Neural crest cell (in vitro differentiated cells): ENCODE measurements around the gene UNC5B. TPM values are rescaled to one million over a fixed set of nuclear protein-coding genes. Genes with fewer than 3 reads are reported as not detected.

ENCODE experiments used
- DNase-seq: peaks from one replicate; pipeline ENCODE4 v3.0.0; 2021; ENCODE audit warnings: low read depth, mixed read lengths, low spot score
- H3K27ac Mint-ChIP-seq: one replicate; pipeline ENCODE4 v1.8.0; 2021; ENCODE audit warnings: mild to moderate bottlenecking, mixed read lengths; ENCODE audit not compliant: unreplicated experiment
- H3K27me3 Mint-ChIP-seq: 2 replicates; pipeline ENCODE4 v1.8.0; 2021; ENCODE audit warnings: low read depth, mild to moderate bottlenecking, mixed read lengths
- H3K36me3 Mint-ChIP-seq: 2 replicates; pipeline ENCODE4 v1.8.0; 2021; ENCODE audit warnings: low read depth, mild to moderate bottlenecking, mixed read lengths
- H3K4me1 Mint-ChIP-seq: 2 replicates; pipeline ENCODE4 v1.8.0; 2021; ENCODE audit warnings: mixed read lengths
- H3K4me3 Mint-ChIP-seq: one replicate; pipeline ENCODE4 v1.8.0; 2021; ENCODE audit warnings: mild to moderate bottlenecking, mixed read lengths
- H3K9me3 Mint-ChIP-seq: 2 replicates; pipeline ENCODE4 v1.8.0; 2021; ENCODE audit warnings: mixed read lengths
- CTCF ChIP-seq: fragments of 200-600 bp; sonication (generic); conservative IDR thresholded peaks from 2 replicates; pipeline ENCODE4 v1.5.0; 2021; ENCODE audit warnings: antibody characterized with exemption, mild to moderate bottlenecking
- long read RNA-seq: library from polyadenylated mRNA; unstranded; transcript quantifications from one replicate; pipeline ENCODE4 v2.0.0, GENCODE V29; 2020
- total RNA-seq: library from RNA; stranded (reverse); gene quantifications from 2 replicates; pipeline ENCODE4 v1.2.1, GENCODE V29; 2021

UNC5B gene
- 1.3 TPM in 2 replicates for total RNA-seq
- long read RNA-seq = 0 reads

- H3K27me3 Mint-ChIP-seq = peaks cover 89% of the 10 kb centered on the region
- H3K4me3 Mint-ChIP-seq = peak within 1 kb of the TSS; percentile 89
- peak; percentile 91 for DNase-seq
- H3K27ac Mint-ChIP-seq = no peak within 1 kb of the TSS
- H3K36me3 Mint-ChIP-seq = no peaks in the 10 kb centered on the region
- TF ChIP-seq CTCF = peak; percentile 55
- no peaks in the 10 kb centered on the region for H3K9me3 Mint-ChIP-seq
- H3K4me1 Mint-ChIP-seq = peaks cover 36% of the 10 kb centered on the region
Measured at GRCh38 chr10:71212318-71213126, at the start of gene UNC5B. UNC5B (plus strand) TSS chr10:71212570; CDS start chr10:71212986, 416 bp downstream.

DNA sequence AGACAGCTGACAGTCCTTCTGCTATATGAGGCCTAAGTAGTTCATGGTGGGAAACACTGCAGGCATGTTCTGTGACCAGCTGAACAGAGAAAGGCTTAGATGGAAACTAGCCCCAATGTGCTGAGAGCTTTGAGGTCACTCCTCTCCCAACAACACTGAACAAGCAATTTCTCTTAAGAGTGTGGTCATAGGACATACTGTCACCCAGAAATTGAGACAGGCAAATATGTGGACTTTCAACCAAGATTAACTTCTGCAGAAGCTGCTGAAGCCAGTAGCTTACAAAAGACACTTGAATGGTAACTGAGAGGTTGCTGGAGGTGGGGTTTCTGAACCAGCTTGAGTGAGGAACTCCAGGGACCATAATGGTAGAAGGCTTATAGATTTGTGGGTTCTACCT lies 38.9 kb upstream of the UNC5B start:
- Mint-ChIP-seq H3K27ac (no peak overlapping the region), H3K9me3 (no peaks in the 10 kb centered on the region), H3K36me3 (no peaks in the 10 kb centered on the region), H3K4me1 (no peaks in the 10 kb centered on the region), H3K27me3 (peaks cover 6% of the 10 kb centered on the region), H3K4me3 (no peak overlapping the region)
- DNase-seq = no peak
- no peak for TF ChIP-seq CTCF

DNA sequence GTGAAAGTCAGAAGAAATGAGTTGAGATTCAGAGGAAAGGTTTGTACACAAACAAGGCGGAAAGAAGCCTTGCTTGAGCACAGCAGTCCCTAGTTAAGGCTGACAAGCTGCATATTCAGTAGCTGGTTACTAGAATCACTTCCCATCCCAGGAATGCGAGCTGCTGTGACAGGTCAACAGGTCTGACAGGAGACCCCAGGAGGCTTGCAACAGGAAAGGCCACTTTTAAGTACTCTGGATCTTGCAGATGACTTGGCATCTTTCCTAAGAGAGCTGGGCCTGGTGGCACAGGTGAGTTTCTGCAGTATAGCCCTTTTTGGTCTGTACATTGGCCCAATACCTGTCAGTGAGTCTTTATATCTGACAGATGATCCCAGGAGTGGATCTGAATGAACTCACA lies 35.7 kb upstream of the UNC5B start:
- no peak for DNase-seq
- no peaks in the 10 kb centered on the region for H3K36me3 Mint-ChIP-seq
- H3K27ac Mint-ChIP-seq = no peak overlapping the region
- no peak for TF ChIP-seq CTCF
- no peaks in the 10 kb centered on the region for H3K4me1 Mint-ChIP-seq
- H3K27me3 Mint-ChIP-seq = no peaks in the 10 kb centered on the region
- no peaks in the 10 kb centered on the region for H3K9me3 Mint-ChIP-seq
- no peak overlapping the region for H3K4me3 Mint-ChIP-seq

- H3K27ac Mint-ChIP-seq = no peak overlapping the region
Measured at GRCh38 chr10:71177651-71178199, 34.6 kb upstream of the UNC5B start.

DNA sequence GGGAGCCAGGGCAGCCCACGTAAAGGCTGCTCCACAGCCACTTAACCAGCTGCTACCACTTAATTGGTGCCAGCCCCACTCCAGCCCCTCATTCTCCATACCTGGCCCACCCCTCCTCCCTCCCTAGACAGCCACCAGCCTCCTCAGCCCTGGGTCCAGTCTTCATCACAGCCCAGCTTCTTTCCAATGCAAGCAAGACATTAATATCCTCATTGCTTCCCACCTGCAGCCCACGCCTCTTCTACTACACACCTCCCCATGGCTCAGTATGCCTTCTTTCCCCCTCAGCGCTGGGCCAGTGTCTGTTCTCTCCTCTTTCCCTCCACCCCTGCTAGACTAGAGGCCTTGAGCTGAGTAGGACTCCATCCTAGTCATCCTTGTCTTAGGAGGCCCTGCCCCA lies 33.5 kb upstream of the UNC5B start:
- H3K27ac Mint-ChIP-seq = no peak overlapping the region
- H3K4me1 Mint-ChIP-seq = no peaks in the 10 kb centered on the region
- no peaks in the 10 kb centered on the region for H3K36me3 Mint-ChIP-seq
- H3K4me3 Mint-ChIP-seq = no peak overlapping the region
- no peak for DNase-seq
- no peaks in the 10 kb centered on the region for H3K27me3 Mint-ChIP-seq
- TF ChIP-seq CTCF = no peak
- H3K9me3 Mint-ChIP-seq = no peaks in the 10 kb centered on the region

More at GRCh38 chr10:71177651-71178199, 34.6 kb upstream of the UNC5B start:
- Mint-ChIP-seq H3K36me3 (no peaks in the 10 kb centered on the region), H3K27me3 (no peaks in the 10 kb centered on the region), H3K9me3 (no peaks in the 10 kb centered on the region), H3K4me3 (no peak overlapping the region), H3K4me1 (no peaks in the 10 kb centered on the region)
- DNase-seq = no peak
- TF ChIP-seq CTCF = no peak
